HepG2 (cell line): ENCODE results near the gene GGTLC1. TPM values are rescaled to one million over a fixed set of nuclear protein-coding genes. Genes with fewer than 3 reads are reported as not detected.

Source experiments
- ATAC-seq: fragments of 200-7000 bp; cut with Tn5 transposase; 3 replicates; pipeline ENCODE4 v1.9.1; 2020; ENCODE audit warnings: mild to moderate bottlenecking, moderate library complexity
- BruUV-seq: library from RNA; stranded (reverse); fragments of 400-500 nt; replicated peaks from 2 replicates; lab custom pipeline; 2021; lab: Mats Ljungman, UMichigan
- CTCF ChIA-PET: fragments of 300-600 bp; formaldehyde crosslinking; extraction: SDS; loops from one replicate; lab custom pipeline; 2021; ENCODE audit warnings: low total read pairs, inconsistent platforms, low intra/inter-chr PET ratio; lab: Yijun Ruan, JAX
- POLR2A ChIA-PET: fragments of 350-600 bp; sonication (Branson Sonifier 250); formaldehyde crosslinking; loops from one replicate; lab custom pipeline; 2020; ENCODE audit warnings: antibody characterized with exemption, inconsistent platforms; lab: Yijun Ruan, JAX
- DNase-seq: peaks from one replicate; pipeline ENCODE4 v3.0.0-alpha.2; 2015; ENCODE audit warnings: low spot score
- FAIRE-seq: peaks from 3 replicates; lab custom pipeline; 2011; peaks lifted over from hg19 to GRCh38; lab: Jason Lieb, UNC
- H2AFZ ChIP-seq: one replicate; pipeline ENCODE4 v1.6.1; 2011; ENCODE audit warnings: low read length, inconsistent platforms
- H3K27ac ChIP-seq: fragments of 300-600 bp; 3 replicates; pipeline ENCODE4 v1.8.0; 2011; ENCODE audit warnings: mixed run types, mild to moderate bottlenecking, mixed read lengths, low read length, inconsistent platforms; ENCODE audit not compliant: insufficient read depth; ENCODE audit errors: extremely low read length
- H3K27me3 ChIP-seq, 2 experiments: fragments of 200-600 bp in 1 of 2; 2 replicates in 1 of 2; 3 replicates in 1 of 2; pipeline versions ENCODE4 v1.6.0 to v1.8.0; 2011; ENCODE audit warnings: low read length in 2 of 2, mild to moderate bottlenecking in 2 of 2, moderate library complexity in 2 of 2, inconsistent platforms in 1 of 2; ENCODE audit not compliant: insufficient read depth in 2 of 2, control insufficient read depth in 1 of 2
- H3K36me3 ChIP-seq, 2 experiments: fragments of 200-600 bp in 1 of 2; replicated peaks in 1 of 2; 2 replicates in 1 of 2; 3 replicates in 1 of 2; pipeline versions ENCODE4 v1.5.1 to v1.8.0; 2011; ENCODE audit warnings: low read length in 2 of 2, inconsistent platforms in 1 of 2; ENCODE audit not compliant: insufficient read depth in 2 of 2, control insufficient read depth in 1 of 2
- H3K4me1 ChIP-seq: 2 replicates; pipeline ENCODE4 v1.5.1; 2012; ENCODE audit warnings: low read length, inconsistent platforms; ENCODE audit not compliant: insufficient read depth
- H3K4me2 ChIP-seq: 2 replicates; pipeline ENCODE4 v1.6.0; 2011; ENCODE audit warnings: low read depth, low read length, inconsistent platforms
- H3K4me3 ChIP-seq, 3 experiments: fragments of 200-600 bp in 1 of 3; sonication (generic), shearing (Covaris generic) in 1 of 3; replicated peaks in 1 of 3; 2 replicates each; pipeline ENCODE4 v1.5.1; 2011 to 2016; ENCODE audit warnings: low read length in 3 of 3, inconsistent platforms in 2 of 3, low read depth in 2 of 3, mild to moderate bottlenecking in 2 of 3, control low read depth in 1 of 3, mixed read lengths in 1 of 3; ENCODE audit not compliant: insufficient read depth in 1 of 3
- H3K79me2 ChIP-seq: one replicate; pipeline ENCODE4 v1.6.1; 2011; ENCODE audit warnings: low read length, inconsistent platforms; ENCODE audit not compliant: insufficient read depth
- H3K9ac ChIP-seq: 2 replicates; pipeline ENCODE4 v1.6.0; 2011; ENCODE audit warnings: mild to moderate bottlenecking, low read depth, low read length, inconsistent platforms; ENCODE audit not compliant: insufficient read depth
- H3K9me3 ChIP-seq: 2 replicates; pipeline ENCODE4 v1.5.1; 2012; ENCODE audit warnings: mild to moderate bottlenecking, low read length
- H4K20me1 ChIP-seq: 2 replicates; pipeline ENCODE4 v1.6.0; 2011; ENCODE audit warnings: inconsistent platforms, mild to moderate bottlenecking, low read length, moderate library complexity; ENCODE audit not compliant: insufficient read depth
- ELF4 ChIP-seq: sonication (generic); formaldehyde crosslinking; IDR thresholded peaks from 2 replicates; pipeline ENCODE4 v1.5.0; 2020; ENCODE audit warnings: missing genetic modification reagents, mild to moderate bottlenecking, moderate library complexity, borderline replicate concordance
- ETS1 ChIP-seq: sonication (generic); formaldehyde crosslinking; IDR thresholded peaks from 2 replicates; pipeline ENCODE4 v1.4.0; 2020; ENCODE audit warnings: missing genetic modification reagents
- FOXK2 ChIP-seq: fragments of 450-650 bp; IDR thresholded peaks from 2 replicates; pipeline ENCODE4 v1.6.1; 2016
- GLI4 ChIP-seq: sonication (generic); formaldehyde crosslinking; IDR thresholded peaks from 2 replicates; pipeline ENCODE4 v1.5.1; 2020; ENCODE audit warnings: missing genetic modification reagents, mild to moderate bottlenecking, moderate library complexity, borderline replicate concordance
- HOXA3 ChIP-seq: sonication (generic); formaldehyde crosslinking; IDR thresholded peaks from 2 replicates; pipeline ENCODE4 v1.5.0; 2020; ENCODE audit warnings: missing genetic modification reagents
- JUND ChIP-seq: sonication (generic); formaldehyde crosslinking; IDR thresholded peaks from 2 replicates; pipeline ENCODE4 v1.8.0; 2022; ENCODE audit warnings: mild to moderate bottlenecking, missing genetic modification reagents
- MTA3 ChIP-seq: sonication (generic); formaldehyde crosslinking; IDR thresholded peaks from 2 replicates; pipeline ENCODE4 v1.4.0; 2020; ENCODE audit warnings: missing genetic modification reagents
- MXD4 ChIP-seq: IDR thresholded peaks from 2 replicates; pipeline ENCODE4 v1.6.1; 2016; ENCODE audit warnings: mild to moderate bottlenecking, missing biosample characterization, missing genetic modification reagents
- NFATC3 ChIP-seq: sonication (generic); formaldehyde crosslinking; IDR thresholded peaks from 2 replicates; pipeline ENCODE4 v1.5.1; 2020; ENCODE audit warnings: mild to moderate bottlenecking, missing genetic modification reagents
- ONECUT2 ChIP-seq: sonication (generic); formaldehyde crosslinking; IDR thresholded peaks from 2 replicates; pipeline ENCODE4 v1.4.0; 2020; ENCODE audit warnings: missing genetic modification reagents
- REPIN1 ChIP-seq: sonication (generic); formaldehyde crosslinking; IDR thresholded peaks from 2 replicates; pipeline ENCODE4 v1.8.0; 2022; ENCODE audit warnings: missing genetic modification reagents, low read depth, mild to moderate bottlenecking, borderline replicate concordance
- SKI ChIP-seq: fragments of 450-650 bp; IDR thresholded peaks from one replicate; pipeline ENCODE4 v1.6.1; 2018; ENCODE audit warnings: mild to moderate bottlenecking; ENCODE audit not compliant: partially characterized antibody
- ZNF160 ChIP-seq: sonication (generic); formaldehyde crosslinking; IDR thresholded peaks from 2 replicates; pipeline ENCODE4 v1.8.0; 2022; ENCODE audit warnings: mild to moderate bottlenecking, inconsistent platforms, missing genetic modification reagents
- ZNF205 ChIP-seq: IDR thresholded peaks from 2 replicates; pipeline ENCODE4 v1.6.1; 2018; ENCODE audit warnings: missing biosample characterization, missing genetic modification reagents
- ZNF343 ChIP-seq: sonication (generic); formaldehyde crosslinking; IDR thresholded peaks from 2 replicates; pipeline ENCODE4 v1.4.0; 2020; ENCODE audit warnings: mild to moderate bottlenecking, missing genetic modification reagents
- ZNF782 ChIP-seq: sonication (generic); formaldehyde crosslinking; IDR thresholded peaks from 2 replicates; pipeline ENCODE4 v1.4.0; 2020; ENCODE audit warnings: missing genetic modification reagents, mild to moderate bottlenecking, borderline replicate concordance
- WGBS: methylation state at CpG from one replicate; pipeline ENCODE4 v1.1.6; 2017; ENCODE audit warnings: low lambda C conversion rate; 5-methylcytosine and 5-hydroxymethylcytosine counted together
- in situ Hi-C: cut with HindIII; loops from 2 replicates; pipeline ENCODE4 v1.10.0; 2017; ENCODE audit warnings: low pct_unique_long_range_greater_than_20kb; ENCODE audit not compliant: extremely low pct_ligation_motif_present
- intact Hi-C: fragments of 100-400 bp; cut with micrococcal nuclease; formaldehyde crosslinking; loops from one replicate; pipeline ENCODE4 v1.10.0; 2022; ENCODE audit not compliant: unreplicated experiment
- polyA plus RNA-seq, 8 experiments: library from polyadenylated mRNA; depleted of rRNA in 3 of 8; stranded (reverse) in 7 of 8; unstranded in 1 of 8; fragments of >200 nt; fragmentation: Illumina TruSeq in 4 of 8; extraction: Trizol in 4 of 8; gene quantifications; 2 replicates each; pipeline versions ENCODE4 v1.2.1 to v1.2.3, GENCODE V29; 2011 to 2016; ENCODE audit warnings: low read depth in 4 of 8, missing spikeins in 1 of 8, mixed read lengths in 1 of 8; ENCODE audit not compliant: insufficient read depth in 1 of 8
- total RNA-seq, 5 experiments: library from RNA; depleted of rRNA; stranded (reverse); fragments of >200 nt; fragmentation: Illumina TruSeq; extraction: Trizol; gene quantifications; 2 replicates each; pipeline ENCODE4 v1.2.3, GENCODE V29; 2016; ENCODE audit warnings: low read depth in 1 of 5
- TF ChIP-seq, protein P1 (sequence below): IDR thresholded peaks from 2 replicates; pipeline ENCODE4 v1.6.1; 2016; ENCODE audit warnings: missing compliant biosample characterization, missing genetic modification reagents, borderline replicate concordance
- TF ChIP-seq, protein P2 (sequence below): sonication (generic); IDR thresholded peaks from 2 replicates; pipeline ENCODE4 v1.6.1; 2016; ENCODE audit warnings: low read depth, borderline replicate concordance

The GGTLC1 gene
- total and polyA plus RNA-seq, 2 of the 13 experiments (the other 11 are each of a cell fraction or from before 2014, with no cell fraction given) = not detected

DNA sequence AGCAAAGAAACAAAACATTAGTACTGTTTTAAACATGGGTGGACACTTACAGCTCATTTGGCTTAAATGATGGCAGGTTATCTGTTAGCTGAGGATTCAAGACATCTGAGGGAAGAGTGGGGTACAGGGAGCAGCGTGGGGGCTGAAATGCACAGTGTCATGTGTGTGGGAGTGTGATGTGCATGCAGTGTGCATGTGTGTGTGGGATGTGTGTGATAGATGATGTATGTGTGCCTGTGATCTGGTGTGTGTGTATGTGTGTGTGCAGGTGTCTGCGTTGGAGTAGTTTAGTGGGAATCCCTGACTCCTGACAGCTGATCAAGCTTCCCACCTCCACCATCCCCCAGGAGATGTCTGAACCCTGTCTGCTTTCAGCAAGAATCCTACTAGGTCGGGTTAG lies 25.4 kb upstream of the GGTLC1 start:
- CTCF ChIA-PET = no interaction called here
- no peaks in the 10 kb centered on the region for H3K79me2 ChIP-seq
- DNase-seq = no peak
- H3K4me1 ChIP-seq = no peaks in the 10 kb centered on the region
- BruUV-seq = no TSS peak
- POLR2A ChIA-PET = no interaction called here
- no peak for FAIRE-seq
- WGBS = 33% methylated on average over 3 of the region's 3 CpGs
- no peaks in the 10 kb centered on the region for H3K36me3 ChIP-seq
- no peaks in the 10 kb centered on the region for H3K9me3 ChIP-seq
- intact Hi-C loops = no loop called here
- TF ChIP-seq HOXA3 (CRISPR knock-in tag) (no peak), ZNF782 (CRISPR knock-in tag) (no peak), FOXK2 (no peak), MXD4 (CRISPR knock-in tag) (no peak), MTA3 (CRISPR knock-in tag) (no peak), ONECUT2 (CRISPR knock-in tag) (no peak), REPIN1 (no peak), ZNF343 (no peak), NFATC3 (CRISPR knock-in tag) (no peak), SKI (no peak), ETS1 (CRISPR knock-in tag) (no peak), ZNF205 (no peak), JUND (CRISPR knock-in tag) (no peak), ELF4 (CRISPR knock-in tag) (no peak), GLI4 (CRISPR knock-in tag) (no peak), ZNF160 (CRISPR knock-in tag) (no peak)
- TF ChIP-seq, protein P1, sequence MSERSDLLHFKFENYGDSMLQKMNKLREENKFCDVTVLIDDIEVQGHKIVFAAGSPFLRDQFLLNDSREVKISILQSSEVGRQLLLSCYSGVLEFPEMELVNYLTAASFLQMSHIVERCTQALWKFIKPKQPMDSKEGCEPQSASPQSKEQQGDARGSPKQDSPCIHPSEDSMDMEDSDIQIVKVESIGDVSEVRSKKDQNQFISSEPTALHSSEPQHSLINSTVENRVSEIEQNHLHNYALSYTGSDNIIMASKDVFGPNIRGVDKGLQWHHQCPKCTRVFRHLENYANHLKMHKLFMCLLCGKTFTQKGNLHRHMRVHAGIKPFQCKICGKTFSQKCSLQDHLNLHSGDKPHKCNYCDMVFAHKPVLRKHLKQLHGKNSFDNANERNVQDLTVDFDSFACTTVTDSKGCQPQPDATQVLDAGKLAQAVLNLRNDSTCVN = no peak
- TF ChIP-seq, protein P2, sequence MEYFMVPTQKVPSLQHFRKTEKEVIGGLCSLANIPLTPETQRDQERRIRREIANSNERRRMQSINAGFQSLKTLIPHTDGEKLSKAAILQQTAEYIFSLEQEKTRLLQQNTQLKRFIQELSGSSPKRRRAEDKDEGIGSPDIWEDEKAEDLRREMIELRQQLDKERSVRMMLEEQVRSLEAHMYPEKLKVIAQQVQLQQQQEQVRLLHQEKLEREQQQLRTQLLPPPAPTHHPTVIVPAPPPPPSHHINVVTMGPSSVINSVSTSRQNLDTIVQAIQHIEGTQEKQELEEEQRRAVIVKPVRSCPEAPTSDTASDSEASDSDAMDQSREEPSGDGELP = no peak
- H3K27me3 ChIP-seq = peaks cover 2 to 21% of the 10 kb centered on the region in 2 experiments; a peak in 1 of 5 replicates
- H3K4me3 ChIP-seq = no peak overlapping the region
- in situ Hi-C loops = no loop called here
- no peak overlapping the region for H2AFZ ChIP-seq
- no peak overlapping the region for H3K9ac ChIP-seq
- no peaks in the 10 kb centered on the region for H4K20me1 ChIP-seq
- no peak for ATAC-seq
- H3K4me2 ChIP-seq = no peak overlapping the region
- no peak overlapping the region for H3K27ac ChIP-seq
